ENCODE results near the gene ISYNA1.

ISYNA1 gene

DNA sequence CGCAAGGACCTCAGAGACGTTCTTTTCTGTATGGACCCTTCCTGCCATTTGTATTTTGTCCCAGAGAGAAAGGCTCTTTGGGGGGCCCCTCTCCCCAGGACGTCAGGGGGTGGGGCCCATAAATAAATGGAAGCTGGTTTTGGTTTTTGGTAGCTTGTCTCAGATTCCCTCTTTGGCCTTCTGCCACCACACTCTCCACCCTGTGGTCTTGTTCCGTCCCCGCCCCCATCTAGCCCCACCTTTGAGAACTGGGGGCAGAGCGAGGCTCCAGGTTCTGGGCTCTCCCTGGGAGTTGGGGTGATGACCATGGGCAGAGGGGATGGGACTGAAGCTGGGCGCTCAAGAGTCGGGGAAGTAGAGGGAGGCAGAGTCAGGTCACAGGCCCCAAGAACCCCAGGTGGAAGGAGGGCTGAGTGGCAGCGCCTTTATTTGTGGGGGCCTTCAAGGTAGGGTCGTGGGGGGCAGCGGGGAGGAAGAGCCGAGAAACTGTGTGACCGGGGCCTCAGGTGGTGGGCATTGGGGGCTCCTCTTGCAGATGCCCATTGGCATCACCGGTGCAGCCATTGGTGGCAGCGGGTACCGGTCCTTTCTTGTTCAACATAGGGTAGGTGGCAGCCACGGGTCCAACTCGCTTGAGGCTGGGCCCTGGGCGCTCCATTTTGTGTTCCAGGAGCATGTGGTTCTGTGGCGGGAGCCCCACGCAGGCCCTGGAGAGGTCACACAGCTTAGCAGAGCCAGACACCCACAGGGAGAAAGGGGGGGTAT lies 3.3 kb downstream of the ISYNA1 start:
- FAIRE-seq (no peak), DNase-seq (ENCODE audit: insufficient read length) (no peak)
- TF ChIP-seq POLR2A (IDR thresholded peaks at IDR 0.05; ENCODE audit: low read depth, low read length) (no peak), TAF1 (IDR thresholded peaks at IDR 0.05; ENCODE audit: borderline replicate concordance, low read depth, low read length) (no peak), POLR2AphosphoS5 (IDR thresholded peaks at IDR 0.05; ENCODE audit: low read depth, low read length) (no peak)

GRCh38 chr19:18433735-18434398 lies 4.1 kb downstream of the ISYNA1 start:
- FAIRE-seq (peak; percentile 62), DNase-seq (ENCODE audit: insufficient read length) (no peak)
- no peak for TF ChIP-seq TAF1 (IDR thresholded peaks at IDR 0.05; ENCODE audit: borderline replicate concordance, low read depth, low read length)
- no peak for TF ChIP-seq POLR2A (IDR thresholded peaks at IDR 0.05; ENCODE audit: low read depth, low read length)
- no peak for TF ChIP-seq POLR2AphosphoS5 (IDR thresholded peaks at IDR 0.05; ENCODE audit: low read depth, low read length)

GRCh38 chr19:18433015-18433691 lies 4.8 kb downstream of the ISYNA1 start:
- TF ChIP-seq TAF1 (IDR thresholded peaks at IDR 0.05; ENCODE audit: borderline replicate concordance, low read depth, low read length) = peak; percentile 12; the same call in 1 of the 2 replicates
- peak; percentile 83 for TF ChIP-seq POLR2A (IDR thresholded peaks at IDR 0.05; ENCODE audit: low read depth, low read length)
- peak; percentile 67; the same call in 1 of the 2 replicates for TF ChIP-seq POLR2AphosphoS5 (IDR thresholded peaks at IDR 0.05; ENCODE audit: low read depth, low read length)
- DNase-seq (ENCODE audit: insufficient read length) = peak; percentile 73
- peak; percentile 96 for FAIRE-seq

DNA sequence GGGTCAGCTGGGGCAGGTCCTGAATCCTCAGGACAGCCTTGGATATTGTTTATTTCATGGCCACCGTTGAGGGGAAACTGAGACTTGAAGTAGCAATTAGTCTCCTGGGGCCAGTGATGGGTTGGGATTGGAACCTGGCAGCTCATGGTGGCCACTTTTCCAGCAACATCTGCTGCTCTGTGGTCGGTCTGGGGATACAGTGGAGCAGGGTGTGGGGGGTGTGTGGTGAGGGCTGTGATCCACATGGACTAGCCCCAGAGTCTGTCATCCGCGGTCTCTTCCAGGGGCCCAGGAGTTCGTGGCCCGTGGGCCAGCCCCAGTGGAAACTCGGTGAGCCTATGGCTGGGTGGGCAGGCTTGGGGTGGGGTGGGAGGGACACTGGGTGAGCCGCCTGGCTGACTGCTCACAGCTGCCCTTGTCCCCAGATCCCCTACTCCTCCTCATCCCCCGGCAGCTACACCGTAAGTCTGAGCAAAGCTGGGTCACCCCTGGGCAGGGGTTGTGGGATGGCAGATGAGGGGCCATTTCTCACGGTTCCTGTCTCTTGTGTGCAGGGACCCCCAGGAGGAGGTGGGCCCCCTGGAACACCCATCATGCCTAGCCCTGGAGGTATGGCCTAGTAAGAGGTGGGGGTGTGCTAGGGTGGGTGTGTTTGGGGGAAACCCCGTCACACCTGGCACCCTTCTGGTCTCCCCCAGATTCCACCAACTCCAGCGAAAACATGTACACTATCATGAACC lies 5.5 kb downstream of the ISYNA1 start:
- DNase-seq (ENCODE audit: insufficient read length) (no peak), FAIRE-seq (no peak)
- TF ChIP-seq POLR2A (IDR thresholded peaks at IDR 0.05; ENCODE audit: low read depth, low read length) = no peak
- TF ChIP-seq TAF1 (IDR thresholded peaks at IDR 0.05; ENCODE audit: borderline replicate concordance, low read depth, low read length) = no peak
- no peak for TF ChIP-seq POLR2AphosphoS5 (IDR thresholded peaks at IDR 0.05; ENCODE audit: low read depth, low read length)

DNA sequence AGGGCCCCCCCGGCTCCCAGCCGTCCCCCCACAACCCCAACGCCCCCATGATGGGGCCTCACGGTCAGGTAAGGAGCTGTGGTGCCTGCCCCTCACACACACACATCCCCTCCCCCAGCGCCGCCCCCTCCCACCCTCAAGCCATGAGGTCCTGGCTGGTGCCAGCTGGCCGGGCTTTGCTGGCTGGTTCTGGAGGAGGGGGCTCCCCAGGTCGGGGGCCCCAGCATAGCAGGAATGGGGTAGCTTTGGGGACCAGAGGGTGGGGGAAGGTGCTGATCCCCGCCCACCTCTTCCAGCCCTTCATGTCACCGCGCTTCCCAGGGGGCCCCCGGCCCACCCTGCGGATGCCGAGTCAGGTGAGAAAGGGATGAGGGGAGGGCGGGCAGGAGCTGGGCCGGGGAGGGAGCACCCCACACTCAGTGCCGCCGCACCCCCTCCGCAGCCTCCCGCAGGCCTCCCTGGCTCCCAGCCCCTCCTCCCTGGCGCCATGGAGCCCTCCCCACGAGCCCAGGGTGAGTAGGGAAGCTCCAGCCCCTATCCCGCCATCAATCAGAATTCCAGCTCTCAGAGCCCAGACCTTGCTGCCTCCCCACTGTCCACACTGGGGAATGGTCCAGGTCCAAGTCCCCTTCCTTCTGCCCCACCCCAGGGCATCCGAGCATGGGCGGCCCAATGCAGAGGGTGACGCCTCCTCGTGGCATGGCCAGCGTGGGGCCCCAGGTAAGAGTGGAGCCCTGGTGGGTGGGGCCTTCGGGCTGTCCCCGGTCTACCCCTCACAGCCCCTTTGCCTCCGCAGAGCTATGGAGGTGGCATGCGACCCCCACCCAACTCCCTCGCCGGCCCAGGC lies 6.4 kb downstream of the ISYNA1 start:
- FAIRE-seq = no peak
- no peak for TF ChIP-seq POLR2AphosphoS5 (IDR thresholded peaks at IDR 0.05; ENCODE audit: low read depth, low read length)
- no peak for TF ChIP-seq POLR2A (IDR thresholded peaks at IDR 0.05; ENCODE audit: low read depth, low read length)
- no peak for TF ChIP-seq TAF1 (IDR thresholded peaks at IDR 0.05; ENCODE audit: borderline replicate concordance, low read depth, low read length)
- no peak for DNase-seq (ENCODE audit: insufficient read length)

- DNase-seq (ENCODE audit: insufficient read length) (no peak), FAIRE-seq (peak; percentile 53)
- no peak for TF ChIP-seq POLR2A (IDR thresholded peaks at IDR 0.05; ENCODE audit: low read depth, low read length)
- no peak for TF ChIP-seq POLR2AphosphoS5 (IDR thresholded peaks at IDR 0.05; ENCODE audit: low read depth, low read length)
- no peak for TF ChIP-seq TAF1 (IDR thresholded peaks at IDR 0.05; ENCODE audit: borderline replicate concordance, low read depth, low read length)
Measured at GRCh38 chr19:18430417-18431144, 7.4 kb downstream of the ISYNA1 start.

- FAIRE-seq = peak; percentile 48
- 0 out of 2 replicates have a peak, but pooled peaks have one; percentile 39 for TF ChIP-seq POLR2AphosphoS5 (IDR thresholded peaks at IDR 0.05; ENCODE audit: low read depth, low read length)
- no peak for TF ChIP-seq POLR2A (IDR thresholded peaks at IDR 0.05; ENCODE audit: low read depth, low read length)
Measured at GRCh38 chr19:18429717-18430416, 8.1 kb downstream of the ISYNA1 start.

GRCh38 chr19:18428787-18429674 lies 8.9 kb downstream of the ISYNA1 start:
- DNase-seq (ENCODE audit: insufficient read length) = peak; percentile 97
- TF ChIP-seq POLR2A (IDR thresholded peaks at IDR 0.05; ENCODE audit: low read depth, low read length) = no peak
- no peak for TF ChIP-seq POLR2AphosphoS5 (IDR thresholded peaks at IDR 0.05; ENCODE audit: low read depth, low read length)
- no peak for TF ChIP-seq TAF1 (IDR thresholded peaks at IDR 0.05; ENCODE audit: borderline replicate concordance, low read depth, low read length)
- FAIRE-seq = peak; percentile 96

More at GRCh38 chr19:18429717-18430416, 8.1 kb downstream of the ISYNA1 start:
- DNase-seq (ENCODE audit: insufficient read length) = no peak

Data from GM12892 (cell line).